Activated naive CD4-positive, alpha-beta T cell treated with anti-CD3 and anti-CD28 coated beads, Interleukin-2, amount 50 U/mL, for 24 hours (primary cell): ENCODE results near the gene SERP1.
"Not testable (repeated sequence)": the region's sequence is repeated elsewhere in the genome, so short reads cannot be mapped to it uniquely, and the experiment has no call there.

Experiments
- H3K27ac Mint-ChIP-seq: one replicate; pipeline ENCODE4 v1.8.0; 2021; ENCODE audit warnings: mild to moderate bottlenecking, mixed read lengths
- H3K27me3 Mint-ChIP-seq: one replicate; pipeline ENCODE4 v1.8.0; 2021; ENCODE audit warnings: mixed read lengths
- H3K36me3 Mint-ChIP-seq: one replicate; pipeline ENCODE4 v1.8.0; 2021; ENCODE audit warnings: mixed read lengths
- H3K4me1 Mint-ChIP-seq: one replicate; pipeline ENCODE4 v1.8.0; 2021; ENCODE audit warnings: mixed read lengths
- H3K4me3 Mint-ChIP-seq: one replicate; pipeline ENCODE4 v1.8.0; 2021; ENCODE audit warnings: mild to moderate bottlenecking, mixed read lengths
- H3K9me3 Mint-ChIP-seq: one replicate; pipeline ENCODE4 v1.8.0; 2021; ENCODE audit warnings: mixed read lengths

The SERP1 gene

DNA sequence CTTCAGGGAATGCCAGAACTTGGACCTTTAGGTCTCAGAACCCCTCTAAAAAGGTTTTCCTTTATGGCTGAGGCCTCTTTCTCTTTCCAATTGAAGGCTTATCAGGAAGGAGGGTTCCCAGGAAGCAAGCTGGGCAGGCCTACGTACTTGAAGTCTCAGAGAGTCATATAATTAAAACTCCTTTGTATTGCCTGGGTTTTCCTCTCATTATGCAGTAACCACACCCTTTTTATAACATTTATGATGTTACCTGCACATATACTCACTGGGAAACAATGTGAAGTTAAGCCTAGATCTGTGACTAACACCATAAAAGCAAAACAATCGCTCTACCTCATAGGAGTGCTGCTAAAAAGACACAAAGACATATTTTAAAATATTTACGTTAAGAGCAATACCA lies 27.3 kb downstream of the SERP1 start:
- Mint-ChIP-seq H3K27ac (no peak overlapping the region), H3K4me3 (no peak overlapping the region), H3K27me3 (no peaks in the 10 kb centered on the region), H3K9me3 (no peaks in the 10 kb centered on the region), H3K36me3 (peaks cover 3% of the 10 kb centered on the region), H3K4me1 (no peaks in the 10 kb centered on the region)

DNA sequence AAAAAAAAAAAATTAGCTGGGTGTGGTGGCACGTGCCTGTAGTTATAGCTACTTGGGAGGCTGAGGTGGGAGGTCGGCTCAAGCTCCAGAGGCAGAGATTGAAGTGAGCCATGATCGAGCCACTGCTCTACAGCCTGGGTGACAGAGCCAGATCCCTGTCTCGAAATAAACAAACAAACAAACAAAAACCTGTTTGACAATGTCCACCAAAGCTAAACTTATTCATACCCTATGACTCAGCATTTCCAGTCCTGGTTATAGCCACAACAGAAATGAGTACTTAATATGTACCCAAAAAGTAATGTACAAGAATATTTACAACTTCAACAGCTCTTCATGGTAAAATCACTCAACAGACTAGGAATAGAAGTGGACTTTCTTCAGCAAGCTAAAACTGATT lies 31.1 kb downstream of the SERP1 start:
- no peak overlapping the region for H3K27ac Mint-ChIP-seq
- H3K9me3 Mint-ChIP-seq, result no peaks in the 10 kb centered on the region
- no peaks in the 10 kb centered on the region for H3K4me1 Mint-ChIP-seq
- H3K4me3 Mint-ChIP-seq, result no peak overlapping the region
- no peaks in the 10 kb centered on the region for H3K27me3 Mint-ChIP-seq
- peaks cover 3% of the 10 kb centered on the region for H3K36me3 Mint-ChIP-seq

DNA sequence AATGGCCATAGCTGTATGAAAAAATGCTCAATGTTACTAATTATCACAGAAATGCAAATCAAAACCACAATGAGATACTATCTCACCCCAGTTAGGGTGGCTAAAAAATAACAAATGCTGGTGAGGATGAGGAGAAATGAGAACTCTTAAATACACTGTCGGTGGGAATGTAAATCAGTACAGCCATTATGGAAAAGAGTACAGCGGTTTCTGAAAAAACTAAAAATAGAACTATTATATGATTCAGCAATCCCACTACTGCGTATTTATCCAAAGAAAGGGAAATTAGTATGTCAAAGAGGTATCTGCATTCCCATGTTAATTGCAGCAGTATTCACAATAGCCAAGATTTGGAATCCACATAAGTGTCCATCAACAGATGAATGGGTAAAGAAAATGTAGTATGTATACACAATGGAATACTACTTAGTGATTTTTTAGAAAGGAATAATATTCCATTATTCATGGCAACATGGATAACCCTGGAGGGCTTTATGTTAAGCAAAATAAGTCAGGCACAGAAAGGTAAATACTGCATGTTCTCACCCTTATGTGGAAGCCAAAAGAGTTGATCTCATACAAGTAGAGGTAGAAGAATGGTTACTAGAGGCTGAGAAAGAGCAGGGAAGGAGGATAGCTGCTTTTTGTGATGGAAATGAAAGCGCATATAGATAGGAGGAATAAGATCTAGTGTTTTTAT lies 35.0 kb downstream of the SERP1 start:
- H3K27ac Mint-ChIP-seq, result no peak overlapping the region
- no peaks in the 10 kb centered on the region for H3K4me1 Mint-ChIP-seq
- H3K4me3 Mint-ChIP-seq, result no peak overlapping the region
- peaks cover 6% of the 10 kb centered on the region for H3K36me3 Mint-ChIP-seq
- no peaks in the 10 kb centered on the region for H3K9me3 Mint-ChIP-seq
- peaks cover 5% of the 10 kb centered on the region for H3K27me3 Mint-ChIP-seq

DNA sequence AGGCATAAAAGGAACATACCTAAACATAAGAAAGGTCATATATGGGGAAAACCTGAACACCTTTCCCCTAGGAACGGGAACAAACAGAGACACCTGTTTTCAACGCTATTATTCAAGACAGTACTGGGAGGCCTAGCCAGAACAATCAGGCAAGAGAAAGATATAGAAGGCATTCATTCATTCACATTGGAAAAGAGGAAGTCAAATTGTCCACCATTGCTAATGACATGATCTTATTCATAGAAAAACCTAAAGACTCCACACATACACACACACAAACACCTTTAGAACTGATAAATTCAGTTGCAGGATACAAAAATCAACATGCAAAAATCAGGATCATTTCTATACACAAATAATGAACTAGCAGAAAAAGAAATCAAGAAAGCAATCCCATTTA lies 36.5 kb downstream of the SERP1 start:
- H3K9me3 Mint-ChIP-seq, result no peaks in the 10 kb centered on the region
- H3K27me3 Mint-ChIP-seq, result peaks cover 6% of the 10 kb centered on the region
- no peak overlapping the region for H3K27ac Mint-ChIP-seq
- peaks cover 6% of the 10 kb centered on the region for H3K36me3 Mint-ChIP-seq
- H3K4me1 Mint-ChIP-seq, result no peaks in the 10 kb centered on the region
- H3K4me3 Mint-ChIP-seq, result no peak overlapping the region

DNA sequence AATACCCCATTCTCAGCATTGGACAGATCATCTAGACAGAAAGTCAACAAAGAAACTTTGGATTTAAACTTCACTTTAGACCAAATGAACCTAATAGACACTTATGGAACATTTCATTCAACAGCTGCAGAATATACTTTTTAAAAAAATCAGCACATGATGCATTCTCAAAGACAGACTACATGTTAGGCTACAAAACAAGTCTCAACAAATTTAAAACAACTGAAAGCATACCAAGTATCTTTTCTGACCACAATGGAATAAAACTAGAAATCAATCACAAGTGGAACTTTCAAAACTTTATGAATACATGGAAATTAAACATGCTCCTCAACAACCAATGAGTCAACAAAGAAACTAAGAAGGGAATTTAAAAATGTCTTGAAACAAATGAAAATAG lies 37.9 kb downstream of the SERP1 start:
- H3K4me1 Mint-ChIP-seq, result no peaks in the 10 kb centered on the region
- H3K9me3 Mint-ChIP-seq, result no peaks in the 10 kb centered on the region
- no peak overlapping the region for H3K4me3 Mint-ChIP-seq
- H3K27ac Mint-ChIP-seq, result no peak overlapping the region
- peaks cover 6% of the 10 kb centered on the region for H3K36me3 Mint-ChIP-seq
- H3K27me3 Mint-ChIP-seq, result peaks cover 10% of the 10 kb centered on the region

DNA sequence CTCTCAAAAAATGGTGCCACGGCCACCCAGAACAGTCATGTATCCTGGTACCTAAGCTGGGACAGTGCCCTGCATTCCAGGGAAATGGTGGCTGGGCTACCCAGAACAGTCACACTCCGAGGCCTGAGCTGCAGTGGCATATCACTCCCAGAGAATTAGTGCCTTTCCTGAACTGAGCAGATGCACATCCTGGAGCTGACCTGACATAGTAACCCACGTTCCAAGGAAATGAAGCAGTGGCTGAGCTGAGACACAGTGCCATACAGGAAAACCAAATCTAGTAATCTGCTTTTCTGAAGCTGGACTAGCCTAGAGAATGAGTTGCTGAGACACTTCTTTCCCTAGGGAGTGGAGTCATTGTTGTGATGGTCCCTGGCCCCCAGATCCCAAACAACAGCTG lies 41.8 kb downstream of the SERP1 start:
- H3K27me3 Mint-ChIP-seq, result peaks cover 10% of the 10 kb centered on the region

DNA sequence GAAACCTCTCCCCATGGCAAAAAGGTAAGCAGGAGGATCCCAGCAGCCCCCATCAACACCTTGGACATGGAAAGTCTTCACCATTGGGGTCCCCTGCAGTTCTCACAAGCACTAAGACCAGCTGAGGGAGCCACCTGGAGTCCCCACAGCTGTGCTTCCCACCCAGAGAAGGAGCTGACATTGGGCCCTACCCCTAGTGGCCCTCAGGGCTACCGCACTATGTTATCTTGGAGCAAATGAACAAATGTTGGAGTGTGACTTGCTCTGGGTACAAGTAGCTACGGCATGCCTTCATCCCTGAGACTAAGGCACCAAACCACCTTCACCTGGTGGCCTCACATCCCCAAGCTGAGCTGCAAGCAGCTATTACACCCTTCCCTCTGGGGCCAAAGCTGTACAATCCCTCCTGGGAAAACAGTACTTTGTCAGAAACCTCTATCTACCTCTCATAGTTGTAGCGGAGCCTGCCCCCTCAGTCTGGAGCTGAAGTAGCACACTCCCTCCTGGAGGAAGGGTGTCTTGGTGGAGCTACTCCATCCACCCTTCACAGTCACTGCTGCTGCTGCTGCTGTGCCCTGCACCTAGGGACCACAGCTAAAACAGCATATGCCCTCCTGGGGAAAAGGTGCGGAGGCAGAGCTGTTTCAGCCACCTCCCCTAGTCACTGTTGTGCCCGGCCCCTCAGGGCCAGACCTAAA lies 42.7 kb downstream of the SERP1 start:
- Mint-ChIP-seq H3K27ac (no peak overlapping the region), H3K4me3 (no peak overlapping the region)

More for the DNA sequence above, 41.8 kb downstream of the SERP1 start:
- no peak overlapping the region for H3K4me3 Mint-ChIP-seq
- H3K36me3 Mint-ChIP-seq, result peaks cover 9% of the 10 kb centered on the region
- peaks cover 5% of the 10 kb centered on the region for H3K4me1 Mint-ChIP-seq
- H3K9me3 Mint-ChIP-seq, result no peaks in the 10 kb centered on the region
- H3K27ac Mint-ChIP-seq, result no peak overlapping the region

DNA sequence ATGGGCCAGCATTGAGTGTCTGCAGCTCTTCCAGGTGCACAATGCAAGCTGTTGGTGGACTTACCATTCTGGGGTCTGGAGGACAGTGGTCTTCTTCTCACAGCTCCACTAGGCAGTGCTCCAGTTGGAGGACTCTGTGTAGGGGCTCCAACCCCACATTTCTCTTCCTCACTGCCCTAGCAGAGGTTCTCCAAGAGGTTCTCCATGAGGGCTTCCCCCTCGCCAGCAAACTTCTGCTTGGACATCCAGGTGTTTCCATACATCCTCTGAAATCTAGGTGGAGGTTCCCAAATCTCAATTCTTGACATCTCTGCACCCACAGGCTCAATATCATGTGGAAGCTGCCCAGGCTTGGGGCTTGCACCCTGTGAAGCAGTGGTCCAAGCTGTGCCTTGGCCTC lies 45.3 kb downstream of the SERP1 start:
- not testable (repeated sequence) for H3K4me3 Mint-ChIP-seq, H3K27ac Mint-ChIP-seq, H3K36me3 Mint-ChIP-seq, H3K27me3 Mint-ChIP-seq, H3K9me3 Mint-ChIP-seq, H3K4me1 Mint-ChIP-seq

More for the DNA sequence above, 42.7 kb downstream of the SERP1 start:
- Mint-ChIP-seq H3K27me3 (peaks cover 10% of the 10 kb centered on the region), H3K4me1 (peaks cover 5% of the 10 kb centered on the region), H3K36me3 (peaks cover 9% of the 10 kb centered on the region), H3K9me3 (no peaks in the 10 kb centered on the region)

DNA sequence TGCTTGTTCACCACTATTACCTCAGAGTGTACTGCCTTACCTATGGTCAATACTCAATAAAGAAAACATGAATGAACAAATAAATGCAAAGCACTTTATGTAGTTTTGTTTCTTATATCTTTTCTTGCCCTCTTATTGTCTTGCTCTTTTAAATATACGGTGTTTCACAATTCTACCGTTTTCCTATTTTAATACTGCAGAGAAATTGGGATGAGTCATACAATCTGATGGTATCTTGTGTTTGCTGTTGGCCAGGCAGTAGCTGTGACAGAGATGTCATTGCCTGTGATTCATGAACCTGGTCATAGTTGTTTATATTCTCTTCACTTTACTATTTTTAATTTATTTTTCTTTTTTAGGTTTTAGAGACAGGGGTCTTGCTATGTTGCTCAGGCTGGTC lies 48.3 kb downstream of the SERP1 start:
- H3K27ac Mint-ChIP-seq, result no peak overlapping the region
- peaks cover 5% of the 10 kb centered on the region for H3K4me1 Mint-ChIP-seq
- H3K27me3 Mint-ChIP-seq, result no peaks in the 10 kb centered on the region
- peaks cover 4% of the 10 kb centered on the region for H3K36me3 Mint-ChIP-seq
- no peak overlapping the region for H3K4me3 Mint-ChIP-seq
- no peaks in the 10 kb centered on the region for H3K9me3 Mint-ChIP-seq

DNA sequence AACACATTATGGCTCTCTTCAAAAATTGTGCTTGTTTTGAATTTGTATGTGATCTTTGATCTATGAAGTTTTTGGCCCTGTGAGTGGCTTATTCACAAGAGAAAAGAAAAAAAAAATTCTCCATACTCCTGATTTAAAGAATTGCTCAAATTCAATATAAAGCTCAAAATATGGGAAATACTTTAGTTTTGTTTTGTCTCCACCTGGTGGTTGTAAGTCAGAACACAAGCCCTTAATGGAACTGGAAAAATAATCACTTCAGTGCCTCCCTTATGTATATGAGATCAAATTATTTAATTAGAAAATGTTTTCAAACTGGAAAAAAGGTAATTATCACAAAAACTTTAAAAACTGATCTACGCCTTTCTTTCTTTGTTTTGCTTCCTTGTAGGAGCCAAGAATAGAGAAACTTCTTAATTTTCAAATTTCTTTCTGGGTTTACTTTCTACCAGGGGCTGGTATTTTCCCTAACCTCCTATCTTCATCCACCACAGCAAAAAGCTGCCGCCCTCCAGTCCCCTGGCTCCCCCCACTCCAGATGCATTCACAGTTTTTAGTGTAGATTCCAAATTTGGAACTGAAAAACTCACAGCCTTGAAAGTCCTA lies 50.6 kb downstream of the SERP1 start:
- H3K27ac Mint-ChIP-seq, result no peak overlapping the region

DNA sequence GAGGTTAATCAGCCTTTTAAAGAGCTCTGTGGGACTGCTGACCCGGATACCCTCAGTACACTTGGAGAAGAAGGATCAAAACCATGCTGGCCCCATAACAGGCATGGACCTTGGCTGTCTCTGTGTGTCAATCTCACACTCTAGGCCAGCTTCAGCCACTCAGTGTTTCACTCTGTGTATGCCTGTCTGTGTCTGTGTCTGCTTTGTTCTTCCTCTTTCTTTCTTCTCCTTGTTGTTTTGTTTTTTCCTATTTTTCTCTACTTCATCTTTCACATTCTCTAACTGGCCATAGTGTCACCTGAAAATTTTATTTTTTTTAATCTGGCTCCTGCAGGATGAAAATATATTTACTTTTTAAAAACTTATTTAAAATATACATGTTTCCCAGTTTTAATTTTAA lies 51.1 kb downstream of the SERP1 start:
- no peaks in the 10 kb centered on the region for H3K36me3 Mint-ChIP-seq
- H3K27me3 Mint-ChIP-seq, result no peaks in the 10 kb centered on the region
- no peak overlapping the region for H3K4me3 Mint-ChIP-seq
- H3K27ac Mint-ChIP-seq, result no peak overlapping the region
- H3K9me3 Mint-ChIP-seq, result no peaks in the 10 kb centered on the region
- H3K4me1 Mint-ChIP-seq, result no peaks in the 10 kb centered on the region

More for the DNA sequence above, 50.6 kb downstream of the SERP1 start:
- H3K27me3 Mint-ChIP-seq, result no peaks in the 10 kb centered on the region
- no peaks in the 10 kb centered on the region for H3K36me3 Mint-ChIP-seq
- H3K4me3 Mint-ChIP-seq, result no peak overlapping the region
- no peaks in the 10 kb centered on the region for H3K4me1 Mint-ChIP-seq
- H3K9me3 Mint-ChIP-seq, result no peaks in the 10 kb centered on the region

DNA sequence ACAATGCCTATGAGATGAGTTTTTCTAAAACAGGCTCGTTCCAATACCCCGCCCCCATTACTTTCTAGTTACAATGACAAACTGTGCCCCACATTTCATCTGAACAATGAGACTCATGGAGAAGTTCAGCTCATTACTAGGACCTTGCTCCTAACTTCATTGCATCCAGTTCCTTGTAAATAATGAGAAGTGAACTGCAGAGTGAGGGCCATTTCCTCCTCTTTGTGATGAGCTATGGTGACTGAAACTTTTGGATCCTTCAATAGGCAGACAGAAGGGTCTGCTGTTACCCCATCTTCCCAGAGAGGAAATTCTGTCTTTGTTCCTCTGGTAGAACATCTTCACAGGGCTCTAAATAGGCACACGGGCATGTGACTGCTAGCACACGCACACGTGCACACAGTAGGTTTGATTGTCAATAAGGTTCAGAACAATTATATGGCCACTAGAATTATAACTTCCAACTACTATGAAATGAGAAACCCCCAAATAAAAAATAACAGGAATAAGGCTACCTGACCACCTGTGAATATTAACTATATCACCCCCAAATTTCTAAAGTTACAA lies 51.8 kb downstream of the SERP1 start:
- no peaks in the 10 kb centered on the region for H3K36me3 Mint-ChIP-seq
- H3K9me3 Mint-ChIP-seq, result no peaks in the 10 kb centered on the region
- H3K4me1 Mint-ChIP-seq, result no peaks in the 10 kb centered on the region
- H3K4me3 Mint-ChIP-seq, result no peak overlapping the region
- H3K27me3 Mint-ChIP-seq, result no peaks in the 10 kb centered on the region
- H3K27ac Mint-ChIP-seq, result no peak overlapping the region
